Kidney (tissue), 14 donors: ENCODE measurements around the gene GNG3. TPM values are rescaled to one million over a fixed set of nuclear protein-coding genes. Genes with fewer than 3 reads are reported as not detected.
"Not testable (repeated sequence)": the region's sequence is repeated elsewhere in the genome, so short reads cannot be mapped to it uniquely, and the experiment has no call there.

Source experiments
- DNase-seq, 5 donors: peaks; one replicate each; pipeline ENCODE4 v3.0.0-alpha.2; 2013 to 2020
- FAIRE-seq: peaks from 2 replicates; lab custom pipeline; 2012; peaks lifted over from hg19 to GRCh38; lab: Jason Lieb, UNC
- H3K27ac ChIP-seq, 2 donors: one replicate each; pipeline ENCODE4 v1.7.0; 2013; ENCODE audit warnings: low read depth in 2 of 2, low read length in 2 of 2, inconsistent platforms in 1 of 2
- H3K27me3 ChIP-seq: one replicate; pipeline ENCODE4 v1.7.1; 2013; ENCODE audit warnings: low read length, inconsistent platforms; ENCODE audit not compliant: control insufficient read depth, insufficient read depth
- H3K36me3 ChIP-seq, 3 donors: one replicate each; pipeline versions ENCODE4 v1.7.0 to v1.7.1; 2013; ENCODE audit warnings: low read length in 3 of 3, control low read depth in 1 of 3, inconsistent platforms in 1 of 3; ENCODE audit not compliant: insufficient read depth in 3 of 3, control insufficient read depth in 2 of 3
- H3K4me1 ChIP-seq, 3 donors: one replicate each; pipeline versions ENCODE4 v1.7.0 to v1.7.1; 2013; ENCODE audit warnings: low read length in 3 of 3, inconsistent platforms in 1 of 3, low read depth in 1 of 3; ENCODE audit not compliant: control insufficient read depth in 2 of 3, insufficient read depth in 2 of 3
- H3K4me3 ChIP-seq, 3 donors: one replicate each; pipeline versions ENCODE4 v1.7.0 to v1.8.1; 2013; ENCODE audit warnings: low read length in 3 of 3, control low read depth in 1 of 3, inconsistent platforms in 1 of 3
- H3K9ac ChIP-seq, 3 donors: one replicate each; pipeline versions ENCODE4 v1.7.0 to v1.7.1; 2013; ENCODE audit warnings: low read length in 3 of 3, control low read depth in 1 of 3, inconsistent platforms in 1 of 3
- H3K9me3 ChIP-seq, 3 donors: one replicate each; pipeline versions ENCODE4 v1.7.0 to v1.7.1; 2013; ENCODE audit warnings: low read length in 3 of 3, control low read depth in 1 of 3, inconsistent platforms in 1 of 3; ENCODE audit not compliant: control insufficient read depth in 2 of 3, insufficient read depth in 1 of 3
- intact Hi-C: fragments of 100-400 bp; cut with DNase I; formaldehyde crosslinking; loops from one replicate; pipeline ENCODE4 v1.11.1; 2022
- polyA plus RNA-seq: library from polyadenylated mRNA; stranded (reverse); fragments of 350-450 nt; fragmentation: Illumina TruSeq; extraction: RNeasy Lipid Tissue Mini Kit (QIAGEN cat#74804); gene quantifications from one replicate; pipeline ENCODE4 v1.2.3, GENCODE V29; 2014; ENCODE audit warnings: low read depth, low replicate concordance; ENCODE audit not compliant: insufficient read depth
- total RNA-seq: library from RNA; stranded (reverse); fragmentation: NEBNext Ultra II Directional; extraction: Animal tissue kit (Norgen Biotek cat#: 25700); gene quantifications from one replicate; pipeline ENCODE4 v1.2.1, GENCODE V29; 2021
- TF ChIP-seq, protein P1 (sequence below): IDR thresholded peaks from 3 replicates; pipeline ENCODE4 v1.5.1; 2012; ENCODE audit warnings: mild to moderate bottlenecking, moderate library complexity, borderline replicate concordance; ENCODE audit not compliant: insufficient read depth; ENCODE audit errors: extremely low read depth
- donor health status: control.
- donor health status: control.
- donor health status: control.
- donor health status: control.
- donor health status: control.
- donor health status: DM: yes; HTN: yes; CAD: no.
- donor health status: Normal renal cell carcinoma (clear cell type).

GNG3 gene
- total and polyA plus RNA-seq, 2 donors from 2014 or later, result 1.1 TPM; not detected in 1

DNA sequence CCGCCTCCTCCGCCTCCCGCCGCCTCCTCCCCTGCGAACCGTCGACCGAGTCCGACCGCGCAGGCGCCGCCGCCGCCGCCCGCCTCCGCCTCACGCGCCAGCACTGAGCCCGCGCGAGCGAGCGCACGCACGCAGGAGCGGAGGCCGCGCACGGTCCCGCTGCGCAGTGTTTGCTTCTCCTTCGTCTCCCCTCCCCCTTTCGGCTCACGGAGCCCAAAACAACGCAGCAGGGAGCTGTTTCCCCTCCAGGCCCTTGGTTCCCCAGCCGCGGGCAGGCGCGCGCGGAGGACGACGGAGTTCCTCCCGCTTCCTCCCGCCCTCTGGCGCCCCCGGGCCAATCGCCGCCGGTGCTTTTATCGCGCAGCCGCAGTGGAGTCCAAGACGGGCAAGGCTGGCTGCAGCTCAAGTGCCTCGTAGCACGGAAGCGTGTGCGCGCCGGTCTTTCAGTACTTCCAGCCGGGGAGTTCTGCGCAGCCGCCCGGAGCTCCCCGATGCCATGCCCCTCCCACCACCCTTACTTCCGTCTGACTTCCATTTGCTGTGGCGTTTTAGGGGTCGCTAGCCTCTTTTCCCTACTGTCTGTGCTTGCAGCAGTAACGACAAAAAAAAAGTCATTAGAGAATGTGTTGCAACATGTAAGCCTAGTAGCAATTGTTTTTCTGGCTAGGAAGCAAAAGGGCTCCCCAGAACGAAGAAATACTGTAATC, 19.8 kb downstream of the GNG3 start, which contains the start of gene HNRNPUL2:
Gene HNRNPUL2, minus strand, starts transcription at position 293 of the 707 bp plus-strand sequence. CDS start 301 bp downstream, outside the sequence.
- H3K27ac ChIP-seq, result peak within 1 kb of the TSS; percentile 97 to 99
- no peak for FAIRE-seq
- intact Hi-C loops, result no loop called here

GRCh38 chr11:62727872-62728170, 20.3 kb downstream of the GNG3 start:
- FAIRE-seq, result peak; percentile 88

More for the DNA sequence above, 19.8 kb downstream of the GNG3 start, which contains the start of gene HNRNPUL2:
- Histone ChIP-seq H3K9me3 (no peaks in the 10 kb centered on the region), H3K36me3 (peaks cover 6 to 18% (median 12%) of the 10 kb centered on the region in 3 donors), H3K4me1 (peaks cover 3 to 18% (median 4%) of the 10 kb centered on the region in 3 donors), H3K27me3 (no peaks in the 10 kb centered on the region), H3K4me3 (peak within 1 kb of the TSS; percentile 96 to 99 (median 96)), H3K9ac (peak within 1 kb of the TSS; percentile 88 to 96 (median 93))
- TF ChIP-seq, protein P1, sequence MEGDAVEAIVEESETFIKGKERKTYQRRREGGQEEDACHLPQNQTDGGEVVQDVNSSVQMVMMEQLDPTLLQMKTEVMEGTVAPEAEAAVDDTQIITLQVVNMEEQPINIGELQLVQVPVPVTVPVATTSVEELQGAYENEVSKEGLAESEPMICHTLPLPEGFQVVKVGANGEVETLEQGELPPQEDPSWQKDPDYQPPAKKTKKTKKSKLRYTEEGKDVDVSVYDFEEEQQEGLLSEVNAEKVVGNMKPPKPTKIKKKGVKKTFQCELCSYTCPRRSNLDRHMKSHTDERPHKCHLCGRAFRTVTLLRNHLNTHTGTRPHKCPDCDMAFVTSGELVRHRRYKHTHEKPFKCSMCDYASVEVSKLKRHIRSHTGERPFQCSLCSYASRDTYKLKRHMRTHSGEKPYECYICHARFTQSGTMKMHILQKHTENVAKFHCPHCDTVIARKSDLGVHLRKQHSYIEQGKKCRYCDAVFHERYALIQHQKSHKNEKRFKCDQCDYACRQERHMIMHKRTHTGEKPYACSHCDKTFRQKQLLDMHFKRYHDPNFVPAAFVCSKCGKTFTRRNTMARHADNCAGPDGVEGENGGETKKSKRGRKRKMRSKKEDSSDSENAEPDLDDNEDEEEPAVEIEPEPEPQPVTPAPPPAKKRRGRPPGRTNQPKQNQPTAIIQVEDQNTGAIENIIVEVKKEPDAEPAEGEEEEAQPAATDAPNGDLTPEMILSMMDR, result no peak
- peak; percentile 99 to 100 (median 99) for DNase-seq

DNA sequence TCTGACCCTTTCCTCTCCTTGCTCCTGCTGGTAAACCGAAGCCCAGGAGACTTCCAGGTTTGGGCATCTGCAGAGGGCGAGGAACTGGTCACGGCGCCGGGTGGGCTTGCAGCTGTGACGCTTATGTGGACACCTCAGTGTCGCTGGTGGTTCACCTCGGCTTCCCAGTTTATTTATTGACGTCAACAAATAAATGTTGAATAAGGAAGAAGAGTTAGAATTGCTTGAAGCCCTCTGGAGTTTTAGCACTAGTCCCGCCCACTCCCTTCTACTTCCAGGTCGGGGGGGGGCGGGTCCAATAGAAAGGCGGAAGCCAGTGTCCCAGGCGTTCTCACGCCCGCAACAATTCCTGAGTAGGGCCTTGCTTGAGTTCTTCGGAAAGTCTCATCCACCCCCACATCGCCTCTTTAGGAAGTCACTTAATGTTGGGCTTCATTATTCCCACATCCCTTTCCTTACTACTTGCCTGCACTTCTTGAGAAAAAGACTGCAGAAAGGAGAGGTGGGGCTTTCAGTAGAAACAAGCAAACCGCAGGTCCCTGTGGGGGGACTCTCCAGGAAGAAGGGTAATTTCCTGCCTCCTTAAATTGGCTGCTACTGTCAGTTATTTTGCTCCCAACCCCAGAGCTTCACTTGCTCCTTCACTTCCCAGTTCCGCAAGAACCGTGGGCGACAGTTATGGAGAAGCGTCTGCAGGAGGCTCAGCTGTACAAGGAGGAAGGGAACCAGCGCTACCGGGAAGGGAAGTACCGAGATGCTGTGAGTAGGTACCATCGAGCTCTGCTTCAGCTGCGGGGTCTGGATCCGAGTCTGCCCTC, 20.9 kb downstream of the GNG3 start, which contains the start of gene TTC9C:
Gene TTC9C, plus strand, starts transcription at position 316 of the 818 bp plus-strand sequence. Its CDS starts 363 bp downstream, at position 679.
- TF ChIP-seq, protein P1, result no peak
- intact Hi-C loops, result no loop called here

More at GRCh38 chr11:62727872-62728170, 20.3 kb downstream of the GNG3 start:
- peak; percentile 91 to 99 (median 96) for DNase-seq
- Histone ChIP-seq H3K9ac (peak overlapping the region; percentile 88 to 96 (median 93)), H3K4me1 (peaks cover 3 to 18% (median 4%) of the 10 kb centered on the region in 3 donors), H3K9me3 (no peaks in the 10 kb centered on the region), H3K36me3 (peaks cover under 1 to 13% (median 7%) of the 10 kb centered on the region in 3 donors), H3K27ac (peak overlapping the region; percentile 97 to 99), H3K27me3 (no peaks in the 10 kb centered on the region), H3K4me3 (peak overlapping the region; percentile 96 to 99 (median 96))
- intact Hi-C loops, result no loop called here
- TF ChIP-seq, protein P1, result no peak

DNA sequence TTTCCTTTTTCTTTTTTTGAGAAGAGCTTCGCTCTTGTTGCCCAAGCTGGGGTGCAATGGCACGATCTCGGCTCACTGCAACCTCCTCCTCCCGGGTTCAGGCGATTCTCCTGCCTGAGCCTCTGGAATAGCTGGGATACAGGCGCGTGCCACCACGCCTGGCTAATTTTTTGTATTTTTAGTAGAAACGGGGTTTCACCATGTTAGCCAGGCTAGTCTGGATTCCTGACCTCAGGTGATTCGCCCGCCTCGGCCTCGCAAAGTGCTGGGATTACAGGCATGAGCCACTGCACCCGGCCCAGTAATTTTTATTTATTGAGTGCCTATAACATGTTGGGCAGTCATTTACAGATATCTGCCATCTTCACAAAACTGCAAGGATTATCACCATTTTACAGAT, 22.6 kb downstream of the GNG3 start:
- FAIRE-seq, DNase-seq, H3K36me3 ChIP-seq, H3K4me1 ChIP-seq, H3K9me3 ChIP-seq, H3K27me3 ChIP-seq, H3K27ac ChIP-seq, intact Hi-C loops: not testable (repeated sequence)
- peak overlapping the region in 1 of 3 donors; percentile 69 for H3K9ac ChIP-seq
- peak overlapping the region in 1 of 3 donors; percentile 51 for H3K4me3 ChIP-seq

More for the DNA sequence above, 20.9 kb downstream of the GNG3 start, which contains the start of gene TTC9C:
- Histone ChIP-seq H3K27me3 (no peaks in the 10 kb centered on the region), H3K27ac (peak within 1 kb of the TSS; percentile 97 to 99), H3K9me3 (no peaks in the 10 kb centered on the region), H3K36me3 (peaks cover 0 to 7% (median 7%) of the 10 kb centered on the region in 3 donors), H3K9ac (peak within 1 kb of the TSS; percentile 88 to 96 (median 93)), H3K4me3 (peak within 1 kb of the TSS; percentile 96 to 99 (median 96)), H3K4me1 (peaks cover 3 to 18% (median 4%) of the 10 kb centered on the region in 3 donors)
- DNase-seq (peak; percentile 85 to 96 (median 92)), FAIRE-seq (no peak)
